ENCODE measurements around the gene RNASEL. TPM values are rescaled to one million over a fixed set of nuclear protein-coding genes. Genes with fewer than 3 reads are reported as not detected.

The RNASEL gene
- polyA plus RNA-seq, 1 donor (not counting 4 experiments of a cell fraction or from before 2014, with no cell fraction given), result 4.7 TPM

DNA sequence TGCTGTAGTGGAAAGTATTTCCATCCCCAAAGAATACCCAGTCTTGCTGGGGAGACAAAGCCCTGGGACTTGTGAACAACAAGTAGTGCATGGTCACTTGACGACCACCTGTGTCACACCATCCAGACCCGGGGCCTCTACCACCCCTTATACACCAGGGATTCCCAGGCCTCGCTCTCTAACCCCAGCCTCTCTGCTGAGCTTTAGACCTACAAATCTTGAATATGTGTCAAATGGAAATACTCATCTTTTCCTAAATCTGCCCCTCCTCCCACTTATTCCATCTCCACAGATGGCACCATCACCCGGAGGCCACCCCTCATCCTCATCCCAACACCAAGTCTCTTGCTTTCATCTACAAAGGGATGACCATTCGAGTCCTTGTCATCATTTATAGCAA, 875 bp upstream of the RNASEL start:
- no peaks in the 10 kb centered on the region for H3K9me1 ChIP-seq (ENCODE audit: control insufficient read depth, extremely low read depth, insufficient read depth, low read length)
- H3K79me2 ChIP-seq (ENCODE audit: control insufficient read depth, insufficient read depth, low read length), result no peaks in the 10 kb centered on the region
- peaks cover 4% of the 10 kb centered on the region for H3K4me1 ChIP-seq (ENCODE audit: control insufficient read depth, extremely low read depth, insufficient read depth, low read length)
- no peaks in the 10 kb centered on the region for H3K9me3 ChIP-seq (ENCODE audit: control insufficient read depth, low read depth, low read length)
- H3K9ac ChIP-seq (ENCODE audit: control insufficient read depth, extremely low read depth, insufficient read depth, low read length), result no peak overlapping the region
- DNase-seq (ENCODE audit: low read depth, low spot score) (no peak), FAIRE-seq (no peak)
- H3K4me2 ChIP-seq (ENCODE audit: control insufficient read depth, extremely low read depth, insufficient read depth, low read depth, low read length), result no peak overlapping the region
- H3K27me3 ChIP-seq (ENCODE audit: control insufficient read depth, extremely low read depth, insufficient read depth, low read length), result no peaks in the 10 kb centered on the region
- no peak overlapping the region for H2AFZ ChIP-seq (ENCODE audit: control insufficient read depth, low read length)
- no peaks in the 10 kb centered on the region for H3K36me3 ChIP-seq (ENCODE audit: control insufficient read depth in 2 of 2, extremely low read depth in 1 of 2, insufficient read depth in 2 of 2, low read length in 2 of 2)
- H3K27ac ChIP-seq (ENCODE audit: control insufficient read depth, insufficient read depth, low read length), result no peak overlapping the region
- dilution Hi-C loops (cut with MboI; ENCODE audit: extremely low pct_ligation_motif_present, low sequenced_read_pairs), result loop anchor here (25.0 kb wide), 3 partner anchors 153 to 503 kb away; partner anchors contain the start of gene NPL
- TF ChIP-seq, protein P1, sequence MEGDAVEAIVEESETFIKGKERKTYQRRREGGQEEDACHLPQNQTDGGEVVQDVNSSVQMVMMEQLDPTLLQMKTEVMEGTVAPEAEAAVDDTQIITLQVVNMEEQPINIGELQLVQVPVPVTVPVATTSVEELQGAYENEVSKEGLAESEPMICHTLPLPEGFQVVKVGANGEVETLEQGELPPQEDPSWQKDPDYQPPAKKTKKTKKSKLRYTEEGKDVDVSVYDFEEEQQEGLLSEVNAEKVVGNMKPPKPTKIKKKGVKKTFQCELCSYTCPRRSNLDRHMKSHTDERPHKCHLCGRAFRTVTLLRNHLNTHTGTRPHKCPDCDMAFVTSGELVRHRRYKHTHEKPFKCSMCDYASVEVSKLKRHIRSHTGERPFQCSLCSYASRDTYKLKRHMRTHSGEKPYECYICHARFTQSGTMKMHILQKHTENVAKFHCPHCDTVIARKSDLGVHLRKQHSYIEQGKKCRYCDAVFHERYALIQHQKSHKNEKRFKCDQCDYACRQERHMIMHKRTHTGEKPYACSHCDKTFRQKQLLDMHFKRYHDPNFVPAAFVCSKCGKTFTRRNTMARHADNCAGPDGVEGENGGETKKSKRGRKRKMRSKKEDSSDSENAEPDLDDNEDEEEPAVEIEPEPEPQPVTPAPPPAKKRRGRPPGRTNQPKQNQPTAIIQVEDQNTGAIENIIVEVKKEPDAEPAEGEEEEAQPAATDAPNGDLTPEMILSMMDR (optimal IDR thresholded peaks at IDR 0.05 in 1 of 3, IDR thresholded peaks at IDR 0.05 in 1 of 3, conservative IDR thresholded peaks at IDR 0.05 in 1 of 3; ENCODE audit: extremely low read depth in 1 of 3, insufficient read depth in 2 of 3, low read length in 3 of 3), result no peak
- TF ChIP-seq EZH2 (IDR thresholded peaks at IDR 0.05; ENCODE audit: low read length), result no peak
- no peaks in the 10 kb centered on the region for H4K20me1 ChIP-seq (ENCODE audit: control insufficient read depth, extremely low read depth, insufficient read depth, low read length)
- no peak overlapping the region for H3K4me3 ChIP-seq (ENCODE audit: control insufficient read depth in 2 of 3, extremely low read depth in 1 of 3, insufficient read depth in 2 of 3, low read depth in 1 of 3, low read length in 3 of 3)

DNA sequence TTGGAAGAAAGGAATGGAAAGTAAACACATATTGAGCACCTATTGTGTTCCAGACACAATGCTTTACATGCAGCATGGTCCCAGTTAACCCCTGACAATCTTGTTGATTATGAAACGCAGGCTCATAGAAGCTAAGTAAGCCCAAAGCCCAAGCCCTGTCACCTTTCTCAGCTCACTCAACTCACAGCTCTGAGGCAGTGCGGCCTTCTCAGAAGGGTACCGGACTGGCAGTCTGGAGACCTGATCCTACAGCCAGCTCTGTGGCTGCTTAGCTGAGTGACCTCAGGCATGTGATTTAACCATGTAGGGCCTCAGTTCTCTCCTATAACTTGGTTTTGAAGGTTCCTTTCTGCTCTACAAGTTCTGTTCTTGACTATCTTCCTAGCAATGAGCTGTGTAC, 464 bp upstream of the RNASEL start:
- H3K4me1 ChIP-seq (ENCODE audit: control insufficient read depth, extremely low read depth, insufficient read depth, low read length), result peaks cover 4% of the 10 kb centered on the region
- FAIRE-seq, result no peak
- no peak for TF ChIP-seq EZH2 (IDR thresholded peaks at IDR 0.05; ENCODE audit: low read length)
- TF ChIP-seq, protein P1 (optimal IDR thresholded peaks at IDR 0.05 in 1 of 3, IDR thresholded peaks at IDR 0.05 in 1 of 3, conservative IDR thresholded peaks at IDR 0.05 in 1 of 3; ENCODE audit: extremely low read depth in 1 of 3, insufficient read depth in 2 of 3, low read length in 3 of 3), result no peak
- no peaks in the 10 kb centered on the region for H3K27me3 ChIP-seq (ENCODE audit: control insufficient read depth, extremely low read depth, insufficient read depth, low read length)
- no peaks in the 10 kb centered on the region for H3K79me2 ChIP-seq (ENCODE audit: control insufficient read depth, insufficient read depth, low read length)
- no peak for DNase-seq (ENCODE audit: low read depth, low spot score)
- no peaks in the 10 kb centered on the region for H3K36me3 ChIP-seq (ENCODE audit: control insufficient read depth in 2 of 2, extremely low read depth in 1 of 2, insufficient read depth in 2 of 2, low read length in 2 of 2)
- H2AFZ ChIP-seq (ENCODE audit: control insufficient read depth, low read length), result peak overlapping the region; percentile 4
- dilution Hi-C loops (cut with MboI; ENCODE audit: extremely low pct_ligation_motif_present, low sequenced_read_pairs), result loop anchor here (25.0 kb wide), 3 partner anchors 152 to 502 kb away; partner anchors contain the start of gene NPL
- H3K9me1 ChIP-seq (ENCODE audit: control insufficient read depth, extremely low read depth, insufficient read depth, low read length), result no peaks in the 10 kb centered on the region
- no peaks in the 10 kb centered on the region for H3K9me3 ChIP-seq (ENCODE audit: control insufficient read depth, low read depth, low read length)
- no peaks in the 10 kb centered on the region for H4K20me1 ChIP-seq (ENCODE audit: control insufficient read depth, extremely low read depth, insufficient read depth, low read length)
- peak overlapping the region; percentile 77 for H3K4me2 ChIP-seq (ENCODE audit: control insufficient read depth, extremely low read depth, insufficient read depth, low read depth, low read length)
- H3K27ac ChIP-seq (ENCODE audit: control insufficient read depth, insufficient read depth, low read length), result no peak overlapping the region
- H3K9ac ChIP-seq (ENCODE audit: control insufficient read depth, extremely low read depth, insufficient read depth, low read length), result no peak overlapping the region
- H3K4me3 ChIP-seq (ENCODE audit: control insufficient read depth in 2 of 3, extremely low read depth in 1 of 3, insufficient read depth in 2 of 3, low read depth in 1 of 3, low read length in 3 of 3), result no peak overlapping the region
